IMR-90 (cell line): ENCODE measurements around the gene PRR14L. TPM values are rescaled to one million over a fixed set of nuclear protein-coding genes. Genes with fewer than 3 reads are reported as not detected.

Source experiments
- ATAC-seq: fragments of 200-7000 bp; cut with Tn5 transposase; 2 replicates; pipeline ENCODE4 v1.9.1; 2020; ENCODE audit warnings: low read depth, mild to moderate bottlenecking, moderate library complexity
- BruUV-seq: library from RNA; stranded (reverse); fragments of 400-500 nt; replicated peaks from 2 replicates; lab custom pipeline; 2021; lab: Mats Ljungman, UMichigan
- CTCF ChIA-PET: fragments of 300-600 bp; formaldehyde crosslinking; extraction: SDS; loops from one replicate; lab custom pipeline; 2021; ENCODE audit warnings: antibody characterized with exemption; lab: Yijun Ruan, JAX
- POLR2A ChIA-PET: fragments of 300-600 bp; sonication (Branson Sonifier 250); formaldehyde crosslinking; loops from one replicate; lab custom pipeline; 2022; ENCODE audit warnings: antibody characterized with exemption; ENCODE audit not compliant: unreplicated experiment; lab: Charles Lee
- DNase-seq: peaks from one replicate; pipeline ENCODE4 v3.0.0; 2013
- H2AFZ ChIP-seq: replicated peaks from 2 replicates; pipeline ENCODE3; 2013; ENCODE audit warnings: low read length, mild to moderate bottlenecking; ENCODE audit not compliant: poor library complexity
- H2AK5ac ChIP-seq: 2 replicates; pipeline ENCODE4 v1.6.1; 2013; ENCODE audit warnings: low read depth, low read length, inconsistent platforms
- H2AK9ac ChIP-seq: replicated peaks from 2 replicates; pipeline ENCODE3; 2013; ENCODE audit warnings: mild to moderate bottlenecking, low read depth, low read length, moderate library complexity; ENCODE audit not compliant: poor library complexity
- H2BK120ac ChIP-seq: 2 replicates; pipeline ENCODE4 v1.6.1; 2013; ENCODE audit warnings: low read depth, low read length, inconsistent platforms
- H2BK15ac ChIP-seq: 3 replicates; pipeline ENCODE4 v1.6.1; 2013; ENCODE audit warnings: low read depth, low read length, inconsistent platforms
- H2BK20ac ChIP-seq: 2 replicates; pipeline ENCODE4 v1.6.1; 2013; ENCODE audit warnings: low read depth, mild to moderate bottlenecking, inconsistent platforms, low read length, moderate library complexity
- H2BK5ac ChIP-seq: 2 replicates; pipeline ENCODE4 v1.6.1; 2013; ENCODE audit warnings: mild to moderate bottlenecking, low read depth, low read length, inconsistent platforms; ENCODE audit not compliant: poor library complexity, severe bottlenecking
- H3K14ac ChIP-seq: replicated peaks from 2 replicates; pipeline ENCODE4 v1.6.1; 2013; ENCODE audit warnings: low read depth, low read length, inconsistent platforms
- H3K18ac ChIP-seq: 2 replicates; pipeline ENCODE4 v1.6.1; 2013; ENCODE audit warnings: low read depth, low read length, control low read depth
- H3K23ac ChIP-seq: 2 replicates; pipeline ENCODE4 v1.6.1; 2013; ENCODE audit warnings: low read depth, low read length, inconsistent platforms
- H3K27ac ChIP-seq: 2 replicates; pipeline ENCODE4 v1.5.1; 2013; ENCODE audit warnings: mild to moderate bottlenecking, control low read depth, low read length; ENCODE audit not compliant: insufficient read depth
- H3K27me3 ChIP-seq: 2 replicates; pipeline ENCODE4 v1.6.1; 2013; ENCODE audit warnings: low read length; ENCODE audit not compliant: control insufficient read depth, insufficient read depth
- H3K36me3 ChIP-seq: 2 replicates; pipeline ENCODE4 v1.6.1; 2013; ENCODE audit warnings: low read length, mixed read lengths; ENCODE audit not compliant: control insufficient read depth, insufficient read depth
- H3K4ac ChIP-seq: 2 replicates; pipeline ENCODE4 v1.6.1; 2013; ENCODE audit warnings: low read depth, low read length, inconsistent platforms
- H3K4me1 ChIP-seq: 2 replicates; pipeline ENCODE4 v1.6.1; 2013; ENCODE audit warnings: low read length, mixed read lengths; ENCODE audit not compliant: control insufficient read depth, insufficient read depth
- H3K4me2 ChIP-seq: 2 replicates; pipeline ENCODE4 v1.6.1; 2013; ENCODE audit warnings: low read depth, mild to moderate bottlenecking, control low read depth, low read length, moderate library complexity
- H3K4me3 ChIP-seq: 2 replicates; pipeline ENCODE4 v1.5.1; 2013; ENCODE audit warnings: low read depth, mild to moderate bottlenecking, control low read depth, low read length, moderate library complexity; ENCODE audit not compliant: insufficient read depth
- H3K56ac ChIP-seq: 2 replicates; pipeline ENCODE4 v1.6.1; 2013; ENCODE audit warnings: low read length, inconsistent platforms; ENCODE audit not compliant: insufficient read depth; ENCODE audit errors: extremely low read depth
- H3K79me1 ChIP-seq, 2 experiments: 2 replicates each; pipeline ENCODE4 v1.6.1; 2013; ENCODE audit warnings: low read length in 2 of 2, inconsistent platforms in 1 of 2, low read depth in 1 of 2
- H3K9ac ChIP-seq: 2 replicates; pipeline ENCODE4 v1.6.1; 2013; ENCODE audit warnings: low read depth, low read length, control low read depth
- H3K9me1 ChIP-seq: 2 replicates; pipeline ENCODE4 v1.6.1; 2013; ENCODE audit warnings: low read length, inconsistent platforms; ENCODE audit not compliant: insufficient read depth
- H3K9me3 ChIP-seq: 2 replicates; pipeline ENCODE4 v1.6.1; 2013; ENCODE audit warnings: low read length; ENCODE audit not compliant: control insufficient read depth, insufficient read depth
- H4K20me1 ChIP-seq: 2 replicates; pipeline ENCODE4 v1.6.1; 2013; ENCODE audit warnings: low read length, inconsistent platforms; ENCODE audit not compliant: insufficient read depth
- H4K5ac ChIP-seq: 2 replicates; pipeline ENCODE4 v1.6.1; 2013; ENCODE audit warnings: mild to moderate bottlenecking, low read depth, low read length, control low read depth
- H4K8ac ChIP-seq, 2 experiments: 2 replicates each; pipeline ENCODE4 v1.6.1; 2013; ENCODE audit warnings: low read depth in 2 of 2, low read length in 2 of 2, control low read depth in 1 of 2, inconsistent platforms in 1 of 2
- H4K91ac ChIP-seq: 2 replicates; pipeline ENCODE4 v1.6.1; 2013; ENCODE audit warnings: low read depth, low read length, inconsistent platforms; ENCODE audit not compliant: insufficient read depth
- BHLHE40 ChIP-seq: fragments of 150-350 bp; IDR thresholded peaks from 2 replicates; pipeline ENCODE4 v1.6.1; 2016; ENCODE audit warnings: mild to moderate bottlenecking, low read depth, low read length
- CEBPB ChIP-seq: IDR thresholded peaks from 2 replicates; pipeline ENCODE4 v1.6.1; 2012; ENCODE audit warnings: low read depth, low read length, improper control_type of control experiment
- CHD1 ChIP-seq: IDR thresholded peaks from 2 replicates; pipeline ENCODE4 v1.6.1; 2012; ENCODE audit warnings: low read depth, low read length, improper control_type of control experiment
- CTCF ChIP-seq: conservative IDR thresholded peaks from 2 replicates; pipeline ENCODE4 v1.5.1; 2012; ENCODE audit warnings: mild to moderate bottlenecking, low read depth, low read length, improper control_type of control experiment
- ELK1 ChIP-seq: fragments of 150-350 bp; IDR thresholded peaks from 2 replicates; pipeline ENCODE4 v1.6.1; 2016; ENCODE audit warnings: low read depth, mild to moderate bottlenecking, low read length, moderate library complexity, borderline replicate concordance
- FOS ChIP-seq: fragments of 150-350 bp; IDR thresholded peaks from 2 replicates; pipeline ENCODE4 v1.6.1; 2016; ENCODE audit warnings: low read depth, low read length
- MAFK ChIP-seq: IDR thresholded peaks from 2 replicates; pipeline ENCODE4 v1.6.1; 2012; ENCODE audit warnings: low read depth, low read length, improper control_type of control experiment
- MAZ ChIP-seq: IDR thresholded peaks from 2 replicates; pipeline ENCODE4 v1.6.1; 2012; ENCODE audit warnings: low read depth, mild to moderate bottlenecking, low read length, improper control_type of control experiment, moderate library complexity, borderline replicate concordance
- MXI1 ChIP-seq: IDR thresholded peaks from 2 replicates; pipeline ENCODE4 v1.6.1; 2012; ENCODE audit warnings: low read depth, mild to moderate bottlenecking, low read length, moderate library complexity, borderline replicate concordance
- NFE2L2 ChIP-seq: fragments of 150-350 bp; IDR thresholded peaks from 2 replicates; pipeline ENCODE4 v1.6.1; 2016; ENCODE audit warnings: low read depth, mild to moderate bottlenecking, low read length
- POLR2A ChIP-seq: IDR thresholded peaks from 2 replicates; pipeline ENCODE4 v1.6.1; 2012; ENCODE audit warnings: mild to moderate bottlenecking, low read depth, low read length
- RAD21 ChIP-seq: IDR thresholded peaks from 2 replicates; pipeline ENCODE4 v1.6.1; 2012; ENCODE audit warnings: low read length, improper control_type of control experiment
- RCOR1 ChIP-seq: IDR thresholded peaks from 2 replicates; pipeline ENCODE4 v1.6.1; 2012; ENCODE audit warnings: mild to moderate bottlenecking, low read length, improper control_type of control experiment; ENCODE audit not compliant: insufficient replicate concordance
- RFX5 ChIP-seq: IDR thresholded peaks from 2 replicates; pipeline ENCODE4 v1.8.0; 2012; ENCODE audit warnings: low read depth, mild to moderate bottlenecking, low read length, moderate library complexity
- SMC3 ChIP-seq: fragments of 150-350 bp; IDR thresholded peaks from 2 replicates; pipeline ENCODE4 v1.6.1; 2016; ENCODE audit warnings: low read depth, mild to moderate bottlenecking, antibody characterized with exemption, low read length, moderate library complexity
- USF2 ChIP-seq: fragments of 150-350 bp; IDR thresholded peaks from 2 replicates; pipeline ENCODE4 v1.6.1; 2017; ENCODE audit warnings: mild to moderate bottlenecking, antibody characterized with exemption, low read length, low read depth
- WGBS, 2 experiments: methylation state at CpG; one replicate each; pipeline versions ENCODE4 v1.1.5 to v1.1.7; 2013; ENCODE audit warnings: missing lambda C conversion rate in 2 of 2; ENCODE audit not compliant: insufficient read length in 1 of 2; ENCODE audit errors: extremely low coverage in 2 of 2; 5-methylcytosine and 5-hydroxymethylcytosine counted together
- dilution Hi-C: fragments of 300-500 bp; cut with HindIII; formaldehyde crosslinking; loops from one replicate; pipeline ENCODE4 v1.14.3; 2018; ENCODE audit warnings: low sequenced_read_pairs; ENCODE audit not compliant: unreplicated experiment
- in situ Hi-C: fragments of 300-500 bp; cut with MboI; formaldehyde crosslinking; loops from 3 replicates; pipeline ENCODE4 v1.14.3; 2019; ENCODE audit warnings: low sequenced_read_pairs, inconsistent platforms, mixed read lengths
- intact Hi-C: fragments of 100-400 bp; cut with micrococcal nuclease; formaldehyde crosslinking; loops from 2 replicates; pipeline ENCODE4 v1.10.0; 2022
- polyA plus RNA-seq, 3 experiments: library from polyadenylated mRNA; depleted of rRNA; stranded (reverse); fragments of >200 nt; gene quantifications; 2 replicates each; pipeline ENCODE4 v1.2.3, GENCODE V29; 2012; ENCODE audit warnings: low replicate concordance in 1 of 3
- total RNA-seq: library from RNA; depleted of rRNA; stranded (reverse); fragments of >200 nt; gene quantifications from 2 replicates; pipeline ENCODE4 v1.2.3, GENCODE V29; 2012

Gene PRR14L
- total and polyA plus RNA-seq, 2 of the 4 experiments (the other 2 are of a cell fraction), result 9.0 to 19.7 TPM

GRCh38 chr22:31678748-31679147 lies 71.2 kb downstream of the PRR14L start:
- no peaks in the 10 kb centered on the region for H3K27me3 ChIP-seq
- H3K9ac ChIP-seq, result no peak overlapping the region
- no peak overlapping the region for H3K18ac ChIP-seq
- H2BK120ac ChIP-seq, result no peak overlapping the region
- peaks cover 10% of the 10 kb centered on the region for H3K36me3 ChIP-seq
- H3K14ac ChIP-seq, result no peak overlapping the region
- no peak overlapping the region for H2AFZ ChIP-seq
- dilution Hi-C loops, result no loop called here
- POLR2A ChIA-PET, result no interaction called here
- no peak overlapping the region for H4K91ac ChIP-seq
- no peak overlapping the region for H3K4ac ChIP-seq
- no peak overlapping the region for H3K4me3 ChIP-seq
- BruUV-seq, result no TSS peak
- no peak overlapping the region for H3K4me2 ChIP-seq
- no peak overlapping the region for H4K8ac ChIP-seq
- no peak for TF ChIP-seq FOS
- TF ChIP-seq BHLHE40, result no peak
- TF ChIP-seq NFE2L2, result no peak
- no peak for TF ChIP-seq CTCF
- TF ChIP-seq RFX5, result no peak
- TF ChIP-seq RCOR1, result no peak
- no peak for TF ChIP-seq MAZ
- TF ChIP-seq POLR2A, result no peak
- TF ChIP-seq CHD1, result no peak
- TF ChIP-seq MAFK, result no peak
- TF ChIP-seq RAD21, result no peak
- TF ChIP-seq CEBPB, result no peak
- no peak for TF ChIP-seq ELK1
- no peak for TF ChIP-seq MXI1
- TF ChIP-seq USF2, result no peak
- no peak for TF ChIP-seq SMC3
- no peak overlapping the region for H2BK5ac ChIP-seq
- H3K27ac ChIP-seq, result no peak overlapping the region
- CTCF ChIA-PET, result interaction anchor here (0.8 kb wide), 1 partner anchor 49 kb away, joined by 3 read pairs; no protein-coding TSS in a partner anchor
- ATAC-seq (no peak), DNase-seq (no peak)
- intact Hi-C loops, result no loop called here
- no peak overlapping the region for H3K56ac ChIP-seq
- no peak overlapping the region for H2BK15ac ChIP-seq
- H3K23ac ChIP-seq, result no peak overlapping the region
- peaks cover 5 to 12% of the 10 kb centered on the region in 2 experiments; a peak in 2 of 4 replicates for H3K79me1 ChIP-seq
- H3K9me3 ChIP-seq, result no peaks in the 10 kb centered on the region
- 94% methylated on average over 7 of the region's 7 CpGs; no CpG with 5 or more reads in 1 of the 2 experiments for WGBS, 2 experiments
- in situ Hi-C loops, result loop anchor here (25.0 kb wide), 1 partner anchor 409 kb away; no protein-coding TSS in a partner anchor
- 0 out of 2 replicates have a peak, but pooled peaks cover 3% of the 10 kb centered on the region for H4K20me1 ChIP-seq
- no peak overlapping the region for H2AK5ac ChIP-seq
- H4K5ac ChIP-seq, result no peak overlapping the region
- H3K4me1 ChIP-seq, result peaks cover 22% of the 10 kb centered on the region
- peaks cover 12% of the 10 kb centered on the region for H3K9me1 ChIP-seq
- no peak overlapping the region for H2BK20ac ChIP-seq
- H2AK9ac ChIP-seq, result no peak overlapping the region
